HepG2 (cell line): ENCODE results near the gene SEC14L5. TPM values are rescaled to one million over a fixed set of nuclear protein-coding genes. Genes with fewer than 3 reads are reported as not detected.

Source experiments
- ADNP ChIP-seq: sonication (generic); formaldehyde crosslinking; IDR thresholded peaks from 2 replicates; pipeline ENCODE4 v1.4.0; 2020; ENCODE audit warnings: missing genetic modification reagents
- ATF1 ChIP-seq: IDR thresholded peaks from 2 replicates; pipeline ENCODE4 v1.6.1; 2016; ENCODE audit warnings: mild to moderate bottlenecking, control low read depth
- CBFB ChIP-seq: sonication (generic); formaldehyde crosslinking; IDR thresholded peaks from 2 replicates; pipeline ENCODE4 v1.4.0; 2020; ENCODE audit warnings: missing genetic modification reagents
- CEBPZ ChIP-seq: IDR thresholded peaks from 2 replicates; pipeline ENCODE4 v1.6.1; 2012; ENCODE audit warnings: low read length, improper control_type of control experiment
- DPF2 ChIP-seq: sonication (generic); formaldehyde crosslinking; IDR thresholded peaks from 2 replicates; pipeline ENCODE4 v1.4.0; 2020; ENCODE audit warnings: mild to moderate bottlenecking, low read depth, missing genetic modification reagents, borderline replicate concordance
- JDP2 ChIP-seq: sonication (generic); formaldehyde crosslinking; IDR thresholded peaks from 2 replicates; pipeline ENCODE4 v1.8.1; 2022; ENCODE audit warnings: missing genetic modification reagents, borderline replicate concordance
- KIAA2018 ChIP-seq: sonication (generic); formaldehyde crosslinking; IDR thresholded peaks from 2 replicates; pipeline ENCODE4 v1.5.0; 2020; ENCODE audit warnings: mild to moderate bottlenecking, missing genetic modification reagents, borderline replicate concordance
- SUZ12 ChIP-seq: fragments of 150-350 bp; IDR thresholded peaks from 2 replicates; pipeline ENCODE4 v1.6.1; 2014; ENCODE audit warnings: low read depth, low read length
- WIZ ChIP-seq: sonication (generic); formaldehyde crosslinking; IDR thresholded peaks from 2 replicates; pipeline ENCODE4 v1.5.1; 2020; ENCODE audit warnings: mild to moderate bottlenecking, missing genetic modification reagents
- YY1 ChIP-seq: IDR thresholded peaks from 2 replicates; pipeline ENCODE4 v1.6.1; 2011; ENCODE audit warnings: low read length, low read depth, moderate library complexity, mild to moderate bottlenecking; ENCODE audit not compliant: insufficient read depth, insufficient replicate concordance
- ZNF333 ChIP-seq: sonication (generic); formaldehyde crosslinking; IDR thresholded peaks from 2 replicates; pipeline ENCODE4 v1.4.0; 2020; ENCODE audit warnings: mild to moderate bottlenecking, missing genetic modification reagents, borderline replicate concordance
- ZNF501 ChIP-seq: sonication (generic); formaldehyde crosslinking; IDR thresholded peaks from 2 replicates; pipeline ENCODE4 v1.5.1; 2020; ENCODE audit warnings: mild to moderate bottlenecking, moderate library complexity, missing genetic modification reagents
- ZNF558 ChIP-seq: sonication (generic); formaldehyde crosslinking; IDR thresholded peaks from 2 replicates; pipeline ENCODE4 v1.9.0; 2022; ENCODE audit warnings: mild to moderate bottlenecking, missing genetic modification reagents, borderline replicate concordance
- ZNF589 ChIP-seq: sonication (generic); formaldehyde crosslinking; conservative IDR thresholded peaks from 2 replicates; pipeline ENCODE4 v1.8.0; 2022; ENCODE audit warnings: mild to moderate bottlenecking, moderate library complexity, missing genetic modification reagents
- ZNF788 ChIP-seq: sonication (generic); formaldehyde crosslinking; IDR thresholded peaks from 2 replicates; pipeline ENCODE4 v1.5.0; 2020; ENCODE audit warnings: mild to moderate bottlenecking, missing genetic modification reagents, borderline replicate concordance
- ZNF790 ChIP-seq: sonication (generic); formaldehyde crosslinking; IDR thresholded peaks from 2 replicates; pipeline ENCODE4 v1.8.0; 2022; ENCODE audit warnings: missing genetic modification reagents, mild to moderate bottlenecking, borderline replicate concordance
- polyA plus RNA-seq, 8 experiments: library from polyadenylated mRNA; depleted of rRNA in 3 of 8; stranded (reverse) in 7 of 8; unstranded in 1 of 8; fragments of >200 nt; fragmentation: Illumina TruSeq in 4 of 8; extraction: Trizol in 4 of 8; gene quantifications; 2 replicates each; pipeline versions ENCODE4 v1.2.1 to v1.2.3, GENCODE V29; 2011 to 2016; ENCODE audit warnings: low read depth in 4 of 8, missing spikeins in 1 of 8, mixed read lengths in 1 of 8; ENCODE audit not compliant: insufficient read depth in 1 of 8
- total RNA-seq, 5 experiments: library from RNA; depleted of rRNA; stranded (reverse); fragments of >200 nt; fragmentation: Illumina TruSeq; extraction: Trizol; gene quantifications; 2 replicates each; pipeline ENCODE4 v1.2.3, GENCODE V29; 2016; ENCODE audit warnings: low read depth in 1 of 5

SEC14L5 gene
- total and polyA plus RNA-seq, 2 of the 13 experiments (the other 11 are each of a cell fraction or from before 2014, with no cell fraction given) = 0.40 to 0.42 TPM

GRCh38 chr16:5033256-5034166, 75.4 kb downstream of the SEC14L5 start, which contains the start of gene NAGPA (continued):
- TF ChIP-seq CEBPZ = no peak
- TF ChIP-seq JDP2 (CRISPR knock-in tag) = peak; percentile 54; the same call in 1 of the 2 replicates
- peak; percentile 91 for TF ChIP-seq ZNF790 (CRISPR knock-in tag)
- TF ChIP-seq WIZ (CRISPR knock-in tag) = no peak
- no peak for TF ChIP-seq SUZ12
- peak; percentile 85; the same call in 1 of the 2 replicates for TF ChIP-seq ZNF558 (CRISPR knock-in tag)
- TF ChIP-seq ADNP (CRISPR knock-in tag) = 0 out of 2 replicates have a peak, but pooled peaks have one; percentile 37
- peak; percentile 67 for TF ChIP-seq ZNF501 (CRISPR knock-in tag)
- peak; percentile 100 for TF ChIP-seq YY1
- TF ChIP-seq ZNF333 (CRISPR knock-in tag) = peak; percentile 88; the same call in 1 of the 2 replicates
- TF ChIP-seq ATF1 (CRISPR knock-in tag) = no peak
- TF ChIP-seq DPF2 = peak; percentile 28; the same call in 1 of the 2 replicates
- TF ChIP-seq ZNF788 (CRISPR knock-in tag) = peak; percentile 99
- TF ChIP-seq ZNF589 (CRISPR knock-in tag) = peak; percentile 88; the same call in 1 of the 2 replicates
- TF ChIP-seq KIAA2018 (CRISPR knock-in tag) = 0 out of 2 replicates have a peak, but pooled peaks have one; percentile 31
- TF ChIP-seq CBFB (CRISPR knock-in tag) = peak; percentile 85
